Stimulated activated CD8-positive, alpha-beta memory T cell treated with anti-CD3 and anti-CD28 coated beads, Interleukin-2, amount 100 ng/mL, for 48 hours (primary cell): ENCODE data around the gene RAP1GAP.

Experiments used
- DNase-seq, 2 donors: peaks; one replicate each; pipeline ENCODE4 v3.0.0-alpha.2; 2020; ENCODE audit warnings: low read depth in 2 of 2

RAP1GAP gene

DNA sequence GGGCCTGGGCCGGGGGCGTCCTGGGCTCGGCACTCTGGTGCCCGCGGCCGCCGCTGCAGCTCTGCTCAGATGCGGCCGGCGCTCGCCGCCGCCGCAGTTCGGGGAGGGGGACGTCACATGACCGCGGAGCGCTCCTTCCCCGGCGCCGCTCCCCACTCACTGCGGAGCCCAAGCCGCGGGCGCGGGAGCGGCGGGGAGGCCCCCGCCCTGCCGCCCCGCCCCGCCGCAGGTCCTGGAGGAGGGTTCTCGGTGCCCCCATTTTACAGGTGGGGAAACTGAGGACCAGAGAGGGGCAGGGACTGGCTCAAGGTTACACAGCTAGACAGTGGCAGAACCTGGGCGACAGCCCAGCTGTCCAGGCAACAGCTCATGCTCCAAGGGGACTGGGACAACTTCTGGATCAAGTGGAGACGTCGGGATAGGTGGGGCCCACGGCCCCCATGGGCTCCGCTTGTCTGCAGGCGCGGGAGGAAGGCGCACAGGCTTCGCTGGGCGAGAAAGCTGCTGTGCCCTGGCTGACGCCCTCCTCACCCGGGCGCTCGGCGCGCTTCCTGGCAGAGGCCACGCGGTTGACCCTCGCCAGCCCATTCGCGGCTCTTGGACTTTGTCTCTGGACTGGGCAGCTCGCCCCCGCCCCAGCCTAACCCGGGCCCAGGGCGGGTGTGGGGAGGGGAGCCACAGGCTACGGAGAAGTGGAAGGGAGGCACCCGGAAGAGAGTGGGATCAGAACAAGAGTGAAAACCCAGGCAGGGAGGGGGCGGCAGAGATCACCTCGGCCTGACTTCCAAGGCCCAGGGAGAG, at the start of gene RAP1GAP:
Gene RAP1GAP, minus strand, starts transcription at position 100 of the 801 bp plus-strand sequence. CDS start 49,325 bp downstream, outside the sequence.
- no peak for DNase-seq

- DNase-seq, result no peak
Measured at GRCh38 chr1:21716169-21716568, 47.0 kb upstream of the RAP1GAP start.

- DNase-seq, result no peak
Measured at GRCh38 chr1:21707891-21708290, 38.7 kb upstream of the RAP1GAP start.

DNA sequence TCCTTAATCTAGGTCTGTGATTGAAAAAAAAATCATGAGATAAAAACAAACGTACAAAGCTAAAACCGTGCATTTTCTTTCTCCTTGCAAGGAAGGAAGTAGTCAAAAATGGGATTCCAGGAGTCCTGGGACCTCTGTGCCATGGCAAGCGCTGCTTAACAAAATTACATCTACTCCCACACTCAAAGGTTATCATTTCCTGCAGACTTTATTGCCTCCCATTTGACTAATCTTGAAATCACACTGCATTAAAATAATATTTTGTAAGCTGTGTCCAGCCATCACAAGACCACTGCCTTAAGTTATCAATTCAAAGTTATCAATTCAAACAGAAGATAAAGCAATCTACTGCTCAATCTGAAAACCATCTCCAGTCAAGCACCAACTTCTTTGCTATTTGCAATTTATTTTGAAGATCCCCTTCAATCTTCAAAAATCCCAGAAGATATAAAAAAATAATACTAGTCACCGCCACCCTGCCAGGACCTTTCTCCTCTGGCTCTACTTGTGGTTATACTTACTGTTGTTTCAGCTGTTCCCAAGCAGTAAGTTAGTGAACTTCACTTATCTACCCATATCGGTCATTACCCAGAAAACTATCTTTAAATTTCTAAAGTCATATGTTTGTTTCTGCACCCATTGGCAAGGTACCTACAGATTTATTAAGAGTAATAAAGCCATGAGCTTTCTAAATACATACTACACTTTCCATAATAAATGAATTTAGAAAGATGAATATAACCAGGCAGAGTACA, 38.1 kb upstream of the RAP1GAP start:
- no peak for DNase-seq

- no peak for DNase-seq
Measured at GRCh38 chr1:21706151-21706835, 37.1 kb upstream of the RAP1GAP start.

- DNase-seq, result no peak
Measured at GRCh38 chr1:21705303-21705980, 36.3 kb upstream of the RAP1GAP start.

- DNase-seq, result no peak
Measured at GRCh38 chr1:21704145-21704544, 35.0 kb upstream of the RAP1GAP start.

DNA sequence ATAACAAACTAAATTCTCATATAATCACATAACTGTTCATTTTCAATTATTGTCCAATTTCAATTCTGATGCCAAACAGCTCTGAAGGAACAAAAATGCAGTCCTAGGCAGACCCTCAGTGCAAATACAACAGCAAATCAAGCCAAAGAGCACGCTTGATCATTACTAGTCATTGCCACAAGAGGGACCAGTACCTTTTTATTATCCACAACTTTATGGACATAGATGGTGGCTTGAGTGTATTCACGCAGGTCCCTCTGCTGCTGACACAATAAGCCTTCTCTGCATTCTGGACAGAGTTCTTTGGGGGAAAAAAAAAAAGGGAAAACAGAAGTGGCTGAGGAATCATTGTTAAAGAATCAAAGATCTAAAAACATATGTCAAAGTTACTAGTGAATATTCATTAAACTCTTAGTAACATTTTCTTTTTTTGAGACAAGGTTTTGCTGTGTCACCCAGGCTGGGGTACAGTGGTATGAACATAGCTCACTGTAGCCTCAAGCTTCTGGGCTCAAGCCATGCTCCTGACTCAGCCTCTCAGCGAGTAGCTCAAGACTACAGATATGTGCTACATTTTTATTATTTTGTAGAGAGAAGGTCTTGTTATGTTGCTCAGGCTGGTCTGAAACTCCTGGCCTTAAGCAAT, 34.3 kb upstream of the RAP1GAP start:
- no peak for DNase-seq

DNA sequence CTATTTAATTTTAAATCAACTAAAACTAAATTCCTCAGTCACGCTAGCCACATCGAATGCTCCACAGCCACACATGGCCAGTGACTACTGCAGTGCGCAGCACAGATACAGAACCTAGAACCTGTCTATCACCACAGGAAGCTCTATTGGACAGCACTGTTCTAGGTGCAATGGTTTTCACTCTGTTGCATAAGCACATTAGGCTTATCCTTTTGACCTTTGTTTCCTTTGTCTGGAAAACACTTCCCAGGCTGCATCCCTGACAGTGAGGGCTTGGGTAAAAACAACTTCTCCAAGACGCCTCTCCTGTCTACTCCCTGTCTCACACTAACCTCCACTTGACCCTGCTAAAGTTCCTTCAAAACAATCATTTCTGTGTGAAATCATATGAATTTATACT, 33.6 kb upstream of the RAP1GAP start:
- DNase-seq, result no peak

GRCh38 chr1:21701401-21701800, 32.2 kb upstream of the RAP1GAP start:
- no peak for DNase-seq

GRCh38 chr1:21700094-21700493, 30.9 kb upstream of the RAP1GAP start:
- DNase-seq, result no peak

GRCh38 chr1:21696931-21697330, 27.8 kb upstream of the RAP1GAP start:
- DNase-seq, result no peak

DNA sequence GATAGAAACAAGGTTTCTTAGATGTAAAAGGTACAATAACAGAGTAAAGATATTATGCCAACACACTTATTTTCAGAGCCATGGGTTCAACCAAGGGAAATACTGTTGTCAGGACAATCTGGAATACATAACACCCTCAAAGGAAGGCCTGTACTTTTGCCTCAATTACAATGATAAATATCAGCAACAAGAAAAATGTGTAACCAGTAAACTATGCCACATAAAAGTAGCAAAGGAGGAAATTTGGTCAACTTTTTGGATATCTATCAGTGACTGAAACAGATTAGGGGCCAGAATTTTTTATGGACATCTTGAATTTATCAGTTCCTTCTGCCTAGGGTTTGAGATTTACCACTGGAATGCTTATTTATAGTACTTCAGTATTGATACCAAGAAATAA, 24.6 kb upstream of the RAP1GAP start:
- DNase-seq, result no peak

GRCh38 chr1:21691739-21692138, 22.6 kb upstream of the RAP1GAP start:
- DNase-seq, result no peak

DNA sequence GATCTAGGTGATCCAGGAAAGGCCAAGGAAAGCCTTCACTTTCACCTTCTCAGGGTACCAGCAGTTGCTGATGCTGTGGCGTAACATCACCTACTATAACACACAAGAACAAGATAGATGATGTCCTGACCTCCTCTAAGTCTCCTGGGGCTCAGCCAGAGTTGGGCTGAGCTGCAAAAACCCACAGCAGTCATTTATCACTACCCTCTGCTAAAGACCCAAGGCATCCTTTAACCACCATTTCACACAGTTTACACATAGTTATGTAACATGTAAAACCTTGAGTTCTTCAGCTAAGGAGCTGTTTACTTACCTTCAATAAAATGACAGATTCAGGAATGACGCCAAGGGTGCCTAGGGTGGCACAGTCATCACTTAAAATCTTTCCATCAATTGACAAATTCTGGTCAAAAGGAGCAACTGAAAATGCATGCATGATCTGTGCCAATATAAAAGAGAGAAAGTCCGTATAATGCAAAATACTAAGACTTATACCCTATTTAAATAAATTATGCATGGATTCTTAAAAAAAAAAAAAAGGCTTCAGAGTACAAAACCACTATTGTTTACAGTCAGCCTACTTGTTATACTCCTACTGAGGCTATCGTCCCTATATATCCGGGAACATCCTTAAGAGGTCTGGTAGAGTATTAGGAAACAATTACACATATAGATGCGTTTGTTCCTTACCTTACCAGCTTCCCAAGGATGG, 20.7 kb upstream of the RAP1GAP start:
- no peak for DNase-seq

DNA sequence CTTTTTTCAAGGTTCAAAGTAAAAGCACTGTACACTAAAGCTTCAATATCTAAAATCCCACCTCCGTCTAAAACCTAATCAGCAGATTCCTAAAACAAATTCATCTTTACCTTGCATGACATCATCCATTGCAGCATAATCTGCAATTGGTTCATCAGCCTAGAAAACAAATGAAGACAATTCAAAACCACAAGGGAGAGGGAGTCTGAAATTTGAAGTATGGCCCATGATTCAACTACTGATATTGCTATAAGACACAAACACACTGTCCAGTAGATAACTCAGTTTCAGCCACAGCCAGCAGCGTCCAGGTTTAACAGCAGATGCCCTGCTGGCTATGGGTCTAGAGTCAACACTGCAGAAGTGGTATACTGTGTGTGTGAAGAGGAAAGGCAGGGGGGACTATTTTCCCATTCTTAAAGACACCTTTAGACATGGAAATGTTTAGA, 17.9 kb upstream of the RAP1GAP start:
- no peak for DNase-seq

DNA sequence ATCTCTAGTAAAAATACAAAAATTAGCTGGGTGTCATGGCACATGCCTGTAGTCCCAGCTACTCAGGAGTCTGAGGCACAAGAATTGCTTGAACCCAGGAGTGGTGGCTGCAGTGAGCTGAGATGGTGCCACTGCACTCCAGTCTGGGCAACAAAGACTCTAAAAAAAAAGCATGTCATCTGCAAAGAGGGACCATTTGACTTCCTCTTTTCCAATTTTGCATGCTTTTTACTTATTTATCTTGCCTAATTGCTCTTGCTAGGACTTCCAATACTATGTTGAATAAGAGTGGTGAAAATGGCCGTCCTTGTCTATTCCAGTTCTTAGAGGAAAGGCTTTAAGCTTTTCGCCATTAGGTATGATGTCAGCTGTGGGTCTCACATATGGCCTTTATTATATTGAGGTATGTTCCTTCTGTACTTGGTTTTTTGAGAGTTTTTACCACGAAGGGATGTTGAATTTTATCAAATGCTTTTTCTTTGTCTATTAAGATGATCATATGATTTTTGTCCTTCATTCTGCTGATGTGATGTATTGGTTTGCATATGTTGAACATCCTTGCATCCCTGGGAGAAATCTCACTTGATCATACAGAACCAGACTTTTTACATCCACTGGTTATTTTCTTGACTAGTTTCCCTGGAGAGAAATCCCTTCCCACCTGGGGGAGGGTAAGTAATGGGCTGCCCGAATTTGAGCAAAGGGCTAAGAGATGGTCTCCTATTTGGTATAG, 17.0 kb upstream of the RAP1GAP start:
- DNase-seq, result no peak

GRCh38 chr1:21681426-21681825, 12.3 kb upstream of the RAP1GAP start:
- DNase-seq, result no peak

DNA sequence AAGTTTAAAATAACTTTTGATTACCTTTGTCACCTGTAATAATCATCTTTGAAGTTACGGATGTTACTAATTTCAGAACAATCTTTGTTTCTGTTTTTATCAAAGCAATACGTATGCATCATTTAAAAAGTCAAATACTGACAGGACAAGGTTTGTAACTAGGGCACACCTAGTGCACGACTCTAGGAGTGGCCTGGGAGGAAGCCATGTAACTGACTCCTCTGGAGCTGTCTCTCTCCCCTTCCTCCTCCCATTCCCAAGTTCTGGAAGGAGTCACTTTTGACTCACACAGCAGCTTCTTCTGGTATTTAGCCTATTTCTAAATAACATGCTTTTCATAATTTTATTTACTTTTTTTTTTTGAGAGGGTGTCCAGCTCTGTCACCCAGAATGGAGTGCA, 11.8 kb upstream of the RAP1GAP start:
- no peak for DNase-seq

DNA sequence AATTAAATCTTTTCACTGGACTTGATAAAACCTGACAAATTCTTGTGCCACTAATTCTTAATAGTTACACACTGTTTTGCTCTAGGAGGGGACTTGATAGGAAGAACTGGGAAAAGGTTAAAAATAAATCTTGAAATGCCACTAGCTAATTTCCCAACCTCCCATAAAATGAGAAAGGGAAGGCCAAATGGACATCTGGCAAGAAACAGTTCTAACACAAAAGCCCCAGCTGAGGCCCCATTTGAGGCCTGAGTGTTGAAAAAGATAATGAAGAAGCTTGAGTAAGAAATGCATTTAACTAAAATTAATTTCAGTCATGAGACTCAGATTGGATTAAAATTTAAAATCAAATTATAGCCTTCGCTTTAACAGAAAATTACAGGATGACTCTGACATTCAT, 11.2 kb upstream of the RAP1GAP start:
- DNase-seq, result no peak
